H7 (cell line): ENCODE results near the gene USF2. TPM values are rescaled to one million over a fixed set of nuclear protein-coding genes. Genes with fewer than 3 reads are reported as not detected.
A peak's percentile ranks its signal among the peaks of the same experiment; 100 is the strongest.
"Not testable (repeated sequence)": the region's sequence is repeated elsewhere in the genome, so short reads cannot be mapped to it uniquely, and the experiment has no call there.

Experiments
- DNase-seq: peaks from one replicate; pipeline ENCODE4 v3.0.0; 2012
- H3K27me3 ChIP-seq: 2 replicates; pipeline ENCODE4 v1.6.0; 2011; ENCODE audit warnings: mild to moderate bottlenecking, low read length; ENCODE audit not compliant: control insufficient read depth, insufficient read depth
- H3K36me3 ChIP-seq: replicated peaks from 2 replicates; pipeline ENCODE4 v1.5.1; 2011; ENCODE audit warnings: low read length; ENCODE audit not compliant: control insufficient read depth, insufficient read depth
- H3K4me3 ChIP-seq: 2 replicates; pipeline ENCODE4 v1.5.1; 2011; ENCODE audit warnings: low read depth, mild to moderate bottlenecking, control low read depth, low read length, moderate library complexity; ENCODE audit not compliant: insufficient read depth
- total RNA-seq: library from RNA; depleted of rRNA; stranded (reverse); fragments of >200 nt; shearing (Covaris generic); gene quantifications from 2 replicates; pipeline ENCODE4 v1.2.3, GENCODE V29; 2014

USF2 gene
- total RNA-seq, 1 experiment from 2014 or later: 79.3 TPM

GRCh38 chr19:35231956-35232645 is 36.7 kb upstream of the USF2 start:
- Histone ChIP-seq H3K27me3 (no peaks in the 10 kb centered on the region), H3K4me3 (no peak overlapping the region), H3K36me3 (no peaks in the 10 kb centered on the region)
- DNase-seq: no peak

- H3K36me3 ChIP-seq: no peaks in the 10 kb centered on the region
- DNase-seq: no peak
- no peaks in the 10 kb centered on the region for H3K27me3 ChIP-seq
- no peak overlapping the region for H3K4me3 ChIP-seq
Observed at GRCh38 chr19:35232912-35233311, 35.9 kb upstream of the USF2 start.

- Histone ChIP-seq H3K36me3 (no peaks in the 10 kb centered on the region), H3K27me3 (no peaks in the 10 kb centered on the region), H3K4me3 (no peak overlapping the region)
- no peak for DNase-seq
Observed at GRCh38 chr19:35236638-35237400, 31.9 kb upstream of the USF2 start.

- H3K36me3 ChIP-seq, H3K4me3 ChIP-seq, DNase-seq, H3K27me3 ChIP-seq: not testable (repeated sequence)
Observed at GRCh38 chr19:35239597-35239996, 29.2 kb upstream of the USF2 start.

- Histone ChIP-seq H3K4me3 (no peak overlapping the region), H3K27me3 (no peaks in the 10 kb centered on the region), H3K36me3 (no peaks in the 10 kb centered on the region)
- DNase-seq: no peak
Observed at GRCh38 chr19:35240327-35240726, 28.4 kb upstream of the USF2 start.

- no peaks in the 10 kb centered on the region for H3K36me3 ChIP-seq
- H3K4me3 ChIP-seq: no peak overlapping the region
- H3K27me3 ChIP-seq: no peaks in the 10 kb centered on the region
- no peak for DNase-seq
Observed at GRCh38 chr19:35241417-35241816, 27.3 kb upstream of the USF2 start.

GRCh38 chr19:35246466-35247092 is 22.2 kb upstream of the USF2 start:
- Histone ChIP-seq H3K27me3 (no peaks in the 10 kb centered on the region), H3K36me3 (peaks cover 8% of the 10 kb centered on the region), H3K4me3 (no peak overlapping the region)
- DNase-seq: no peak

GRCh38 chr19:35247526-35248309 is 21.0 kb upstream of the USF2 start:
- Histone ChIP-seq H3K4me3 (peak overlapping the region; percentile 93), H3K27me3 (no peaks in the 10 kb centered on the region), H3K36me3 (peaks cover 10% of the 10 kb centered on the region)
- DNase-seq: peak; percentile 97

GRCh38 chr19:35248310-35249145 is 20.2 kb upstream of the USF2 start, which contains the start of gene LSR:
Gene LSR, plus strand, starts transcription at chr19:35249002. Its CDS starts 21 bp downstream, at chr19:35249023.
- Histone ChIP-seq H3K27me3 (no peaks in the 10 kb centered on the region), H3K4me3 (peak within 1 kb of the TSS; percentile 93), H3K36me3 (peaks cover 12% of the 10 kb centered on the region)
- peak; percentile 99 for DNase-seq

- DNase-seq: peak; percentile 71
- Histone ChIP-seq H3K4me3 (peak overlapping the region; percentile 93), H3K27me3 (no peaks in the 10 kb centered on the region), H3K36me3 (peaks cover 12% of the 10 kb centered on the region)
Observed at GRCh38 chr19:35249146-35249847, 19.5 kb upstream of the USF2 start.

- peaks cover 18% of the 10 kb centered on the region for H3K36me3 ChIP-seq
- no peaks in the 10 kb centered on the region for H3K27me3 ChIP-seq
- no peak for DNase-seq
- peak overlapping the region; percentile 93 for H3K4me3 ChIP-seq
Observed at GRCh38 chr19:35249848-35250711, 18.7 kb upstream of the USF2 start.

GRCh38 chr19:35251456-35251855 is 17.3 kb upstream of the USF2 start:
- Histone ChIP-seq H3K4me3 (no peak overlapping the region), H3K27me3 (no peaks in the 10 kb centered on the region), H3K36me3 (peaks cover 18% of the 10 kb centered on the region)
- DNase-seq: no peak
